ENCODE data around the gene PNPLA7.
"Not testable (repeated sequence)": the region's sequence is repeated elsewhere in the genome, so short reads cannot be mapped to it uniquely, and the experiment has no call there.

Gene PNPLA7

GRCh38 chr9:137482094-137482781, 68.0 kb downstream of the PNPLA7 start:
- in situ Hi-C loops (cut with HindIII; ENCODE audit: low sequenced_read_pairs), result no loop called here

- in situ Hi-C loops (cut with HindIII; ENCODE audit: low sequenced_read_pairs), result no loop called here
Observed at GRCh38 chr9:137480686-137481683, 69.2 kb downstream of the PNPLA7 start.

GRCh38 chr9:137479892-137480685, 70.1 kb downstream of the PNPLA7 start:
- in situ Hi-C loops (cut with HindIII; ENCODE audit: low sequenced_read_pairs), result no loop called here

- in situ Hi-C loops (cut with HindIII; ENCODE audit: low sequenced_read_pairs), result no loop called here
Observed at GRCh38 chr9:137478962-137479861, 71.0 kb downstream of the PNPLA7 start.

- in situ Hi-C loops (cut with HindIII; ENCODE audit: low sequenced_read_pairs), result no loop called here
Observed at GRCh38 chr9:137478613-137478961, 71.6 kb downstream of the PNPLA7 start.

- in situ Hi-C loops (cut with HindIII; ENCODE audit: low sequenced_read_pairs), result no loop called here
Observed at GRCh38 chr9:137477778-137478612, 72.2 kb downstream of the PNPLA7 start.

- in situ Hi-C loops (cut with HindIII; ENCODE audit: low sequenced_read_pairs), result no loop called here
Observed at GRCh38 chr9:137476856-137477255, 73.3 kb downstream of the PNPLA7 start.

- in situ Hi-C loops (cut with HindIII; ENCODE audit: low sequenced_read_pairs), result no loop called here
Observed at GRCh38 chr9:137475666-137476065, 74.5 kb downstream of the PNPLA7 start.

- in situ Hi-C loops (cut with HindIII; ENCODE audit: low sequenced_read_pairs), result no loop called here
Observed at GRCh38 chr9:137474271-137474670, 75.9 kb downstream of the PNPLA7 start.

- in situ Hi-C loops (cut with HindIII; ENCODE audit: low sequenced_read_pairs), result no loop called here
Observed at GRCh38 chr9:137470785-137471184, 79.4 kb downstream of the PNPLA7 start.

- in situ Hi-C loops (cut with HindIII; ENCODE audit: low sequenced_read_pairs), result no loop called here
Observed at GRCh38 chr9:137467896-137468295, 82.3 kb downstream of the PNPLA7 start.

- in situ Hi-C loops (cut with HindIII; ENCODE audit: low sequenced_read_pairs), result no loop called here
Observed at GRCh38 chr9:137467161-137467581, 83.0 kb downstream of the PNPLA7 start.

- in situ Hi-C loops (cut with HindIII; ENCODE audit: low sequenced_read_pairs), result not testable (repeated sequence)
Observed at GRCh38 chr9:137466389-137467085, 83.7 kb downstream of the PNPLA7 start.

GRCh38 chr9:137465720-137466388, 84.3 kb downstream of the PNPLA7 start:
- in situ Hi-C loops (cut with HindIII; ENCODE audit: low sequenced_read_pairs), result no loop called here

GRCh38 chr9:137465000-137465719, 85.0 kb downstream of the PNPLA7 start:
- in situ Hi-C loops (cut with HindIII; ENCODE audit: low sequenced_read_pairs), result no loop called here

GRCh38 chr9:137464291-137464999, 85.8 kb downstream of the PNPLA7 start:
- in situ Hi-C loops (cut with HindIII; ENCODE audit: low sequenced_read_pairs), result no loop called here

- in situ Hi-C loops (cut with HindIII; ENCODE audit: low sequenced_read_pairs), result no loop called here
Observed at GRCh38 chr9:137463931-137464290, 86.3 kb downstream of the PNPLA7 start.
